MM.1S (cell line): ENCODE measurements around the gene CDK16.

Experiments used
- DNase-seq: peaks from one replicate; pipeline ENCODE4 v3.0.0-alpha.2; 2015
- H2AFZ ChIP-seq: fragments of 300-600 bp; sonication (generic); 2 replicates; pipeline ENCODE4 v1.6.0; 2016; ENCODE audit warnings: antibody characterized with exemption, low read length
- H3F3A ChIP-seq: fragments of 300-600 bp; sonication (generic); 2 replicates; pipeline ENCODE4 v1.6.1; 2016; ENCODE audit warnings: mild to moderate bottlenecking, antibody characterized with exemption, low read length, moderate library complexity, mixed read lengths; ENCODE audit not compliant: insufficient read depth
- H3K27ac ChIP-seq: fragments of 300-600 bp; sonication (generic); 2 replicates; pipeline ENCODE4 v1.5.1; 2016; ENCODE audit warnings: mild to moderate bottlenecking, low read length
- H3K27me3 ChIP-seq: fragments of 300-600 bp; sonication (generic); replicated peaks from 2 replicates; pipeline ENCODE4 v1.6.0; 2016; ENCODE audit warnings: low read length; ENCODE audit not compliant: insufficient read depth
- H3K36me3 ChIP-seq: fragments of 300-600 bp; sonication (generic); replicated peaks from 2 replicates; pipeline ENCODE4 v1.6.1; 2016; ENCODE audit warnings: mild to moderate bottlenecking, low read length, mixed read lengths; ENCODE audit not compliant: insufficient read depth
- H3K4me1 ChIP-seq: fragments of 300-600 bp; sonication (generic); 2 replicates; pipeline ENCODE4 v1.6.1; 2016; ENCODE audit warnings: low read length, mixed read lengths
- H3K4me2 ChIP-seq: fragments of 300-600 bp; sonication (generic); 2 replicates; pipeline ENCODE4 v1.6.0; 2016; ENCODE audit warnings: low read depth, low read length
- H3K4me3 ChIP-seq: fragments of 300-600 bp; sonication (generic); 2 replicates; pipeline ENCODE4 v1.5.1; 2016; ENCODE audit warnings: low read length, mixed read lengths
- H3K79me2 ChIP-seq: fragments of 300-600 bp; sonication (generic); 2 replicates; pipeline ENCODE4 v1.6.1; 2016; ENCODE audit warnings: mixed run types, low read length, mixed read lengths
- H3K9ac ChIP-seq: fragments of 300-600 bp; sonication (generic); 2 replicates; pipeline ENCODE4 v1.6.1; 2016; ENCODE audit warnings: low read length, mixed read lengths
- H3K9me2 ChIP-seq: fragments of 300-600 bp; sonication (generic); replicated peaks from 2 replicates; pipeline ENCODE4 v1.6.1; 2016; ENCODE audit warnings: mild to moderate bottlenecking, low read length, mixed read lengths; ENCODE audit not compliant: insufficient read depth
- H3K9me3 ChIP-seq: fragments of 300-600 bp; sonication (generic); replicated peaks from 2 replicates; pipeline ENCODE4 v1.6.1; 2016; ENCODE audit warnings: mild to moderate bottlenecking, low read length, mixed read lengths; ENCODE audit not compliant: insufficient read depth
- H4K20me1 ChIP-seq: fragments of 300-600 bp; sonication (generic); 2 replicates; pipeline ENCODE4 v1.6.1; 2016; ENCODE audit warnings: mild to moderate bottlenecking, low read length, moderate library complexity, mixed read lengths; ENCODE audit not compliant: insufficient read depth
- CTCF ChIP-seq: fragments of 300-600 bp; sonication (generic); IDR thresholded peaks from 2 replicates; pipeline ENCODE4 v1.5.1; 2016; ENCODE audit warnings: antibody characterized with exemption, low read length, mixed read lengths
- EZH2 ChIP-seq: fragments of 300-600 bp; sonication (generic); optimal IDR thresholded peaks from 2 replicates; pipeline ENCODE3; 2017; ENCODE audit warnings: low read depth, mild to moderate bottlenecking, antibody characterized with exemption, low read length, mixed read lengths
- EZH2phosphoT487 ChIP-seq: fragments of 300-600 bp; sonication (generic); IDR thresholded peaks from 2 replicates; pipeline ENCODE4 v1.6.1; 2018; ENCODE audit warnings: antibody characterized with exemption, low read length

The CDK16 gene

GRCh38 chrX:47175588-47175980 is 42.9 kb upstream of the CDK16 start:
- no peak for DNase-seq
- Histone ChIP-seq H3K9ac (no peak overlapping the region), H3F3A (no peaks in the 10 kb centered on the region), H3K9me3 (no peaks in the 10 kb centered on the region), H4K20me1 (no peaks in the 10 kb centered on the region), H3K4me3 (no peak overlapping the region), H3K27me3 (no peaks in the 10 kb centered on the region), H3K4me1 (no peaks in the 10 kb centered on the region), H3K4me2 (no peak overlapping the region), H3K36me3 (no peaks in the 10 kb centered on the region), H3K79me2 (no peaks in the 10 kb centered on the region), H3K27ac (no peak overlapping the region), H2AFZ (no peak overlapping the region), H3K9me2 (no peaks in the 10 kb centered on the region)
- TF ChIP-seq EZH2, result no peak
- no peak for TF ChIP-seq EZH2phosphoT487
- TF ChIP-seq CTCF, result no peak

GRCh38 chrX:47176101-47176740 is 42.3 kb upstream of the CDK16 start:
- H3F3A ChIP-seq, result no peaks in the 10 kb centered on the region
- no peak overlapping the region for H3K27ac ChIP-seq
- H3K4me2 ChIP-seq, result no peak overlapping the region
- H3K36me3 ChIP-seq, result no peaks in the 10 kb centered on the region
- no peaks in the 10 kb centered on the region for H3K4me1 ChIP-seq
- H3K79me2 ChIP-seq, result no peaks in the 10 kb centered on the region
- TF ChIP-seq EZH2phosphoT487 (no peak), EZH2 (no peak), CTCF (no peak)
- no peaks in the 10 kb centered on the region for H3K27me3 ChIP-seq
- H2AFZ ChIP-seq, result no peak overlapping the region
- DNase-seq, result no peak
- H3K4me3 ChIP-seq, result no peak overlapping the region
- no peaks in the 10 kb centered on the region for H3K9me3 ChIP-seq
- H3K9ac ChIP-seq, result no peak overlapping the region
- no peaks in the 10 kb centered on the region for H4K20me1 ChIP-seq
- no peaks in the 10 kb centered on the region for H3K9me2 ChIP-seq

GRCh38 chrX:47177079-47177478 is 41.4 kb upstream of the CDK16 start:
- Histone ChIP-seq H2AFZ (no peak overlapping the region), H3K9ac (no peak overlapping the region), H3K4me1 (no peaks in the 10 kb centered on the region), H3K27me3 (no peaks in the 10 kb centered on the region), H3K4me2 (no peak overlapping the region), H4K20me1 (no peaks in the 10 kb centered on the region), H3K9me3 (no peaks in the 10 kb centered on the region), H3K4me3 (no peak overlapping the region), H3K79me2 (no peaks in the 10 kb centered on the region), H3K9me2 (no peaks in the 10 kb centered on the region), H3F3A (no peaks in the 10 kb centered on the region), H3K36me3 (no peaks in the 10 kb centered on the region), H3K27ac (no peak overlapping the region)
- DNase-seq, result no peak
- TF ChIP-seq EZH2, result no peak
- TF ChIP-seq EZH2phosphoT487, result no peak
- TF ChIP-seq CTCF, result no peak
